HUDEP-2 (cell line): ENCODE results near the gene KLK6.

Experiments used
- DNase-seq, 76 experiments: peaks; one replicate each; lab custom pipeline; 2025; ENCODE audit not compliant: unreplicated experiment in 76 of 76; lab: John Stamatoyannopoulos, UW

Gene KLK6

DNA sequence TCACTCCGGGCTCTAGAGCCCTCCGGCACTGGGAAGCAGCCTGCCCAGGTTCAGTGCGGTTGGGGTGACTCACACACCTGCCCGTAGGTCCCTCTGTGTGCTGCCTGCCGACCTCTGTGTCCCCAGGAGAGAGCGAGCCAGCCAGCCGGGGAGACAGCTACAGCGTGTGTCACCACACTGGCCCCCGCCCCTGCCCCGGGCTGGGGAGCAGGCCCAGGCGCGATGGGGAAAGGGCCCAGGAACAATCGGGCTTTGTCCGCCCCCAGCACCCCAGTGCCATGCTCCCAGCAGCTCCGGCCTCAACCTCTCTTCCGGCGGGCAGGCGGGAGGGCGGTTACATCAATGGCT is at the start of gene KLK6:
Gene KLK6, minus strand, starts transcription at position 179 of the 348 bp plus-strand sequence. CDS start 1,487 bp downstream, outside the sequence.
- no peak for DNase-seq

DNA sequence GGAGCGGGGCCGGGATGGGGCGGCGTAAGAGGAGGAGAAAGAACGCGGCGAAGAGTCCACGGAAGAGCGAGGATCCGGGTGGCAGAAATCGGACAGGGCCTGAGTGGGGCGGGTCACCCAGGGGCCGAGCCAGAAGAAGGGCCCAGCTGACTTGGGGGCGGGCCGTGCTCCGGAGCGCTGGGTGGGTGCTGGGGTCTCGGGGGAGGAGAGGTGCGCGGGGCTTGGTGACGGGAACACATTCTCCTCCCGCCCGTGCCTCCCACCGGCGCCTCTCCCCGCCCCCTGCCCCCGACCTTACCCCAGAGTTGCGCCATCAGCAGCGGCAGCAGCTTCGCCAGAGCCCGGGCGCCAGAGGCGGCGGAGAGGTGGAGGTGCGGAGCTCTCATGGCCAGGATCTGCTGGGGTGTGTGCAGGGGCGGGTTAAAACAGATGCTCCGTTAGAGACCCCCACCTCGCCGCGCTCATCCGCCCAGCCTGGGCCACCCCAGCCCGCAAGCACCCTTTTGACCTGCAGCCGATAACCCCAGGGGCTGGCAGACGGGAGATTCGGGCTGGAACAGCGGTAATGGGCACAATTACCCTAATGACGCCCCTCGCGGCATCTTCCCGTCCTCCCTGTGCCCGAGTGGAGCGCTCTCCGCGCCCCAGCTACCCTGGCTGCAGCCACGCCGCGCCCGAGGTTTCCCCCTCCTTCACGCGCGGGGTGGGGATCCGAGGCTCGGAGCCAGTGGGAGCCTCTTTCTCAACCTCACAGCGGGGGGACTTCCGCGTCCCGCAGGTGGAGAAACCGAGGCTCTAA is 49.6 kb upstream of the KLK6 start:
- peak in 1 of 76 experiments; percentile 5 for DNase-seq

DNA sequence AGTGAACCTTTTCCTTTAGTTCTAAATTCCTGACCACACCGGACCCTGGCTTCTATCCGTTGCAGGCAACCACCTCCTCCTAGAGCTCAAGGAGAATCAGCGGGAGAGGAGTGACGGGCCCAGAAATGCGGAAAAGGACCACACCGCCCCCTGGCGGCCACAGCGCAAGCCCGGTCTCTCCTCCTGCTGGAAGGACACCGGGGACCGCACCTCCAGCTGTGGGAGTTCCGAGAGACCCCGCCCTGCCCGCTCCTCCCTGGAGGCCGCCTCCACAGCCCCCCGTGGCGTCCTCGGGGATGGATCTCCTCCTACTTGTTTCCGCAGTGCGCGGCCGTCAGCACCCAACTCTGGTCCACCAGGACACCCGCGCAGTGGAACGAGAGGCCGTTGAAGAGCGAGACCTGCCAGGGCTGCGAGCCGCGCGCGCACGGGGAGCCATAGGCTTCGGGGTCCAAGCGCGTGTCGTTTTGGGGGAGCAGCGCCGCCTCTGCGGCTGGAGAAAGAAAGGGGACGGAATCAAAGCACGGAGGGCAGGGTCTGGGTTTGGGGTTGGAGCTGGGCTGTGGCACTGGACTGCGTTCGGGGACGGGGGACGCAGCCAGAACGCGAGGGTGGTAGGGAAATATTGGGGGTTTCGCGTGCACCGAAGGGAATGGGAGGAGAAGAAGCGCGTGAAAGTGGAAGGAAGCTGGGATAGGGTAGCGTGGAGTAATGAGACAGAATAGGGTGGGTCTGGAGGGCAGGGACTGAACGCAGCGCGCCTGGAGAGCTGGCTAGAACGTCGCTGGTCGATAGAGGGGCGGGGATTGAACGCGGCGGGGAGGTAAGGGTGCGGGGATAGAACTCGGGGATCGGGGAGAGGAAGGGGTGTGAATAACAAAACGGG is 47.6 kb upstream of the KLK6 start:
- peak in 59 of 76 experiments; percentile 5 to 76 (median 52) for DNase-seq

DNA sequence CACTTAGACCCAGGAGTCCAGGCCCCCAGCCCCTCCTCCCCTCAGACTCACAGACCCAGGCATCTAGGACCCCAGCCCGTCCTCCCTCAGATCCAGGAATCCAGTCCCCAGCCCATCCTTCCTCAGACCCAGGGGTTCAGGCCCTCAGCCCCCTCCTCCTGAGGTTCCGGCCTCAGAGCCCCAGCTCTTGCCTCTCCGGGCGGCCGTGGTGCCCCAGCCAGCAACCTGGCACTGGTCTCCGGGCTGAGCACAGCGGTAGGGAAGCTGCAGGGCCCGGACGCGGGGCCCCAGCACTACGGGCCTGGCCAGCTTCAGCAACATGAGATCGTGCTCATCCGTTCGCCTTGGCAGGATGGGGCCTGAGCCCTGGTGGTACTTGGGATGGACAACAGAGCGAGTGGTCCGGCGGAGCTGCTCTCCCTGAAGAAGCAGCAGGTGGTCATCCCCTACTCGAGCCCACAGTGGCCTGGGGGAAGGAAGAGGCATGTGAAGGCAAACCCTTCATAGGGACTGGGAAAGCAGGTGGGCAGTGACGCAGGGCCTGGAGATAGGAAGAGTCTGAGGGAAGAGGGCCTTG is 46.4 kb upstream of the KLK6 start:
- DNase-seq, result no peak

DNA sequence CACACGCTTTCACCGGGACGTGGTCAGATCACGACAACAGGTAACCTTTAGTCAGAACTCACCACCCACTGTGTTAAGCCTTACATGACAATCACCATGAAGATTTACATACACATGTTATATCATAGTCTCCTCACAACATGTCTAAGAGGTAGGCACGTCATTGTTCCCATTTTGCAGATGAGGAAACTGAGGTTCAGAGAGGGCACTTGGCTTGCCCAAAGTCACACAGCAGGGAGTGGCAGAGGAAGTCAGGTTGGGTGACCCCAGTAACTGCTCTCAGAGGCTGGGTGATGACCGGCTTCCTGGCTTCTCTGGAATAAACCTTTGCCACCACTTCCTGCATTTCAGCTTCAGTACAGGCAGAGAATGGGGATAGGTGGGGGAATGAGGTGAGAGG is 44.9 kb upstream of the KLK6 start:
- DNase-seq, result no peak

DNA sequence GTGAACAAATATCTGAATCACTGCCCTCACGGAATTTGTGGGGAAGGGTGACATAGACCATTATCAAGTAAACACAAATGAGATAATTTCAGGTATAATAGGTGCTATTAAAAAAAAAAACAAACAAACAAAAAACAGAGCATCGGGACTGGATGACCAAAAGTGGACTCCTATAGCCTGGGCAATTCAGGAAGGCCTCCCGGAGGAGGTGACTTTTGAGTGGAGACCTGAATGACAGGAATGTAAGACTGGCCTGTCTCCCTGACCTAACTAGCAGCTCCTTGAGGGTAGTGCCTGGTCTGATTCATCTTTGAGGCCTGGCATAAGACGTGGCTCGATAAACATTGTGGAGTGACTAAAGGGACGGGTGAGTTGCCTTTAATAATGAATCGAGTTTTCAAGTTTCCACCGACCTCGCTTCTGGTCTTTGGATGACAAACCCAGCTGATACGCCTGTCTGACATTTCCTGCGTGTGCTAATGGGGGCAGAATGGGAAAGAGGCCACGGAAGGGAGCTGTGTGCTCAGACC is 43.3 kb upstream of the KLK6 start:
- DNase-seq, result no peak

DNA sequence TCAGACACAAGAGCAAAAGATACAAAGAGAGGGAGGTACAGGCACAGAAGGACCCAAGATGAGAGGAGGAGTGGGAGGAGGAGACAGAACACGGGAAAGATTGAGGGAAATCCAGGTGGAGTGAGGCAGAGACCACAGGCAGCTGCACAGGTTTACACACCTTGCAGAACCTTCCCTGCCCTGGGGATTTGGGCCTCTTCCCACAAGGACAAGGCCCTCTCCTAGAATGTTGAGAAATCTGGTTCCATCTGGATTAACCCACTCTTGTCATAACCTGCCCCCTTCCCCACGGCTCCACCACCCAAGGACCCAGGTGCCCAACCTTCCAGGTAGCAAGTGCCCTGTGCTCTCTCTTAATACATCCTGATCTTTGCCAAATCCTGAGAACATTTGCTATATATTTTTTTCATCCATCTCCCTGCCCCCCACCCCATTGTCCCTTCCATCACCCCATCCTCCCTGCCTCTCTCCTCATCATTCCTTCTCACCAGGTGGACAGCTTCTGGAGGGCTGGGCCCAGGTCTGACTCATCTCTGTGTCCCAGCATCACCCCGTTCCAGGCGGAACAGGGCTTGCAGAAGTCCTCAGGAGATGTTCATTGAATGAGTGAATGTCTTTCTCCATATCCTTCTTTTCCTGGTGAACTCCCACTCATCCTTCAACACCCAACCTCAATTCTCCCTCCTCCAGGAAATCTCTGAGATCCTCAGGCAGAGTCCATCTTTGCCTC is 40.8 kb upstream of the KLK6 start:
- no peak for DNase-seq

DNA sequence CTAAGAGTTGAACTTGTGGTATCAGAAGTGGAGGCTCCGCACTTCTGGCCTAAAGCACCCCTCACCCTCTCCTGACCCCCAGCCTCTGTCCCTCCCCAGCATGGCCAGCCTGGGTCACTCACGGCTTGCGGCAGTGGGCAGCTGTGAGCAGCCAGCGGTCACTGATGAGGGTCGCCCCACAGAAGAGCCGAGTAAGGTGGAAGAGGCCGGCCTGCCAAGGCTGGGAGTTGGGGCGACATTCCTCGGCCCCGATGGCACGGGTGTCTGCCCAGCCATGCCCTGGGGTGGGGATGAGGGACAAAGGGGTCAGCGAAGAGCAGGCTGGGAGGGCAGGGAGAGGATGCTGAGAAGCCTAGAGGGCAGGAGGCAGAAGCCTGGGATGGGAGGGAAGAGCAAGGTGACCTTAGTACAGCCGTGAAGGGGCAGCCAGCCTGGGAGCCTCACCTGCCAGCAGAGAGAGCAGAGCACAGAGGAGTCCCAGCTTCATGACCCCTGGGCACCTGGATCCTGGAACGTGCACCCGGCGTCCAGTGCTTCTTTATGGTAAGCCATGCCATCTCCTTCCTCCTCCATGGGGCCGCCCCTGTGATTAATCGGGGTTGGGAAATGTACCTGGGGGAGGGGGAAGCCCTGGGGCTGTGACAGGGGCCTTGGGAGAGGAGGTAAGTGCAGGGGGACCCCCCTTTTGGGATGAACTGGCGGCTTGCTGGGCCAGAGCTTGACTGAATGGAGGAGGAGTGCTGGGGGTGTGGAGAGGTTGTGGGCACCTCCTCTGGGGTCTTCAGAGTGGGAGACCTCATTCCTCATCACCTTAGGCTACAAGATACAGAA is 39.9 kb upstream of the KLK6 start:
- no peak for DNase-seq

DNA sequence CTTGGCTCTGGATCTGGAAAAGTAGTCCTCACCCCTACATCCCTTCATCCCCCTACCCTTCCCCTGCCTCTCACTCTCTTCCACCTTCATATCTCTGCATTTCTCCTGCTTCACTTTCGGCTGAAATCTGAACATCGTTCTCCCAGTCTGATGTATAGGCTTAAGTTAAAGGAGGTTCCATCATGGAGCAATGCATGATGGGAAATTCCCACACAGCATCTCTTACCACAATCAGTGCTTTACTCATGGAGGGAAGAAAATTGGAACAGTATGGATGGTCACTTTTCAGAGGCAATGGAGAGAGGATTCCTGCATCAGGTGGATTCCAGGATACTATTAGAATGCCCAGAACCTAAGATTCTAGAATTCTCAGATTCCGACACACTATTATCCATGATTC is 38.1 kb upstream of the KLK6 start:
- DNase-seq, result no peak

DNA sequence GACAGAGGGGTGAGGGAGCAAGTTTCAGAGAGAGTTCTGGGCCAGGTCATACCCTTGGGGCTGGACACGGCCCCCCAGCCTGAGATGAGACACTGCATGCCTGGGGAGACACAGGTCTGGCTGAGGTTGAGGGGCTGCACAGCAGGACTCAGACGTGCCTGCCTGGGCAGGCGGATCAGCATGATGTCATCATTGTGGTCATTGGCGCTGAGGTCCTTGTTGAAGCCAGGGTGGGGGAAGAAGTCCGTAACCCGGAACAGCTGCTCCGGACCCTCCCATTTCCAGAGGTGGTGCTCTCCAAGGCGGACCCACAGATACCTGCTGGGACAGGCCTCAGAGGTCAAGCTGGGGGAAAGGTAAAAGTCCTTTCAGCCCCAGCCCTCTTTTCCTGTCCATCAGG is 37.0 kb upstream of the KLK6 start:
- no peak for DNase-seq

DNA sequence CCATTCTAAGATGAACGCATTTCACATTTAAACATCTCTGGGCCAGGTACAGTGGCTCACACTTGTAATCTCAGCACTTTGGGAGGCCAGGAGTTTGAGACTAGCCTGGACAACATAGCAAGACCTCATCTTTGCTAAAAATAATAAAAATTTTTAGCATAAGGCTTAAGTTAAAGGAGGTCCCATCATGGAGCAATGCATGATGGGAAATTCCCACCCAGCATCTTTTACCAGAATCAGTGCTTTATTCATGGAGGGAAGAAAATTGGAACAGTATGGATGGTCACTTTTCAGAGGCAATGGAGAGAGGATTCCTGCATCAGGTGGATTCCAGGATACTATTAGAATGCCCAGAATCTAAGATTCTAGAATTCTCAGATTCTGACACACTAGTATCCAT is 35.9 kb upstream of the KLK6 start:
- DNase-seq, result no peak

DNA sequence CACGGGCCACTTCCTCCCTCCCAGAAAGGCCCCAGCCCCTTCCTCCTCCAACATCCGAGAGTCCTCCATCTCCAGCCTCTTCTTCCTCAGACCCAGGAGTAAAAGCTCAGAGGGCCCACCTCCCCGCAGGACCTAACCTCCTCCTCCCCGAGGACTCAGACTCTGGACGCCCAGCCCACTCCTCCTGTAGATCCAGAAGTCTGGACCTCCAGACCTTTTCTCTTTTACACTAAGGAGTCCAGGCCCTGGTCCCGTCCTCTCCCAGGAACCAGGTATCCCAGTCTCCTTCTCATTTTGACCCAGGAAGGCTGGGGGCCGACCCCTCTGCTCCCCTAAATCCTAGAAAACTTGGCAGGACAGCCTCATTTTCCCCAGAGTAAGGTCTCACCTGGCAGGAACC is 33.9 kb upstream of the KLK6 start:
- DNase-seq, result no peak

DNA sequence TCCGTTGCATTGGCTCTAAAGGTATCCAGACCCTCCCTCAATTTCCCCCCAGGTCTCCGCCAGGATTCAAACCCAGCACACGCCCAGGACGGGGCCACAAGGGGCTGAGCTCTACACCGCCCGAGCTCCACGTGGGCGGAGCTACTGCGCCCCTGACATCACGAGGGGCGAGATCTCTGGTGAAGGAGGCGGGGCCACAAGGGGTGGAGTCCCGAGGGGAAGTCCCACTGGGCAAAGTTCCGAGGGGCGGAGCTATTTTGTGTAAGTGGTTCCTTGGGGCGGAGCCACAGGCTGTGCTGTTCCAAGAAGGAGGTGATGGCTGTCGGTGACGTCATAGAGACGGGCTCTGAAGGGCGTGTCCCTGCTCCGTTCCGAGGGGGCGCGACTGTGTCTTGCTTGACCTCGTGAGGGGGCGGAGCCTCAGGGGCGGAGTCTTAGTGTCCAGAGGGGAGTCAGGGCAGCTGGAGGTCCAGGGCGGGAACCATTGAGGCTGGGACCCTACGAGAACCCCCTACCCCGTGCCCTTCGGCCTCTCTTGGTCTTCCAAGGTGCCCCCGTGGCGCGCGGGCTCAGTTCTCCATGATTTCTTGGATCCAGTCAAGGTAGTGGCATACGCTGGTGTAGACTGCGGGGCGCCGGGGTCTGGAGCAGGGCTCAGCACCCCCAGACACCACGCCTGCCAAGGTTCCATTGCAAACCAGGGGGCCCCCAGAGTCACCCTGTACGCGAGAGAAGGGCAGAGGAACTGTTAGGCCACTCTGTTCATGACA is 33.3 kb upstream of the KLK6 start:
- peak in 63 of 76 experiments; percentile 8 to 77 (median 53) for DNase-seq

DNA sequence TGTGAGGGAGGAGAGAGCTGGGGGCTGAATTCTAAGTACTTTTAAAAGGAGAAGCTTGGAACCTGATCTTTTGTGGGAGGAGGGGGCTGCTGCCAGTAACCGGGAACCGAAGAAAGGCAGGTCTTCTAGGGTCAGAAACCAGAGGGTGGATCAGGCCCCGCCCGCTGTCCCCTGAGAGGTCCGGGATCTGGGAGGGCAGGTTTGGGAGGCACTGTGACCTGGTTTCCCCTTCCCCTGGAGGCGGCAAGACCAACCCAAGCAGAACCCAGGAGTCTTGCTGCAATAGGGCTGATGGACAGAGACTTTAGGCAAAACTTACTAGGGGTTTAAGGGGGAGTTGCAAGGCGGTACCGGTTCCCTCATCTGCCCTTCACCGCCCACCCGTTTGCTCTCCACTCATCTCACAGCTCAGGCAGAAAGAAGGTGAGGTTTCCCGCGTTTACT is 32.7 kb upstream of the KLK6 start:
- no peak for DNase-seq

DNA sequence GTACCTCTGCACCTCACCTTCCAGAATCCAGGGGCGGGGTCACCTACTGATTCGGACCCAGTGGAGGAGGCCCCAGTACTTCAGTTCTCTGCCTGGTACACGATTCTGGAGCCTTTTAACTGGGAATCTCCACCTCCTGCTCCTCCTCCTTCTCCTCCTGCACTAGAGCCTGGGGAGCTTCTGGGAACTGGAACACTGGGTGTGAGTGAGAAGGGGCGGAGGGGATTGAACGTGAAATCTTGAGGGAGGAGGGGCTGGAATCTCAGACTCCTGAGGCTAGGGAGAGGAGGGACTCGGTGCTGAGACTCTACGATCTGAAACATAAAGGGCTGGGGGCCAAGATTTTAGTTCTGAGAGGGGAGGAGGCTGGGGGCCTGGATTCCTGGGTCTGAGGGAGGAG is 32.1 kb upstream of the KLK6 start, which contains the start of gene KLK8:
Gene KLK8, minus strand, starts transcription at position 90 of the 400 bp plus-strand sequence. CDS start 437 bp downstream, outside the sequence.
- DNase-seq, result no peak

DNA sequence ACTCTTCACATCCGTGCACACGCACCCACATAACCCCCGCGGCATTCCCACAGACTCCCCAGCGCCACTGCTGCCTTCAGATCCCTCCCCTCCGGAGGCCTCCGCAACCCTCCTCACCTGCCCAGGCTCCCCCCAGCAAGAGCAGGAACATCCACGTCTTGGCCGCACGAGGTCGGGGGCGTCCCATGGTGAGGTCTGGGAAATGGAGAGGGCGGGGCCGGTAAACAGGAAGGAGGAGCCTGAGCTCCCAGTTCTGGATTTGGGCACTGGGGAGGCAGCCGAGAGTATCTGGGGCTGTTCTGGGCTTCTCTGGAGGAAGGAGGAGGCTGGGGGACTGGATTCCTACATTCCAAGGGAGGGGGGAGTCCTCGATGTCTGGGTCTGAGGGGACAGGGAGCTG is 31.6 kb upstream of the KLK6 start:
- no peak for DNase-seq

DNA sequence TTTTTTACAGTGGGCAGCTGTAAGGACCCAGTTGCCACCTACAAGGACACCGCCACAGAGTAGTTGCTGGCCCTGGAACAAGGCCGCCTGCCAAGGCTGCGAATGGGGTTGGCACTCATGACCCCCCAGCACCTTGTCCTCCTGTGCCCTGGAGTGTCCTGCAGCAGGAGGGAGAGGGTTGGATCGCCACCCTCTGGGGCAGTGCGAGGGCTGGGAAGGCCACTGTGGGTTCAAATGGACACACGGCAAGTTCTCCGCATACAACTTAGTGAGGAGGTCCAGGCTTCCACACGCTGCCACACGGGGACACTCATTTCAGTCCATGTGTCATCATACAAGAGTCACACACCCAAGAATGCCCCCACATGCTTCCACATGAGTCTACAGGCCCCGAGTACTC is 31.0 kb upstream of the KLK6 start:
- DNase-seq, result no peak

DNA sequence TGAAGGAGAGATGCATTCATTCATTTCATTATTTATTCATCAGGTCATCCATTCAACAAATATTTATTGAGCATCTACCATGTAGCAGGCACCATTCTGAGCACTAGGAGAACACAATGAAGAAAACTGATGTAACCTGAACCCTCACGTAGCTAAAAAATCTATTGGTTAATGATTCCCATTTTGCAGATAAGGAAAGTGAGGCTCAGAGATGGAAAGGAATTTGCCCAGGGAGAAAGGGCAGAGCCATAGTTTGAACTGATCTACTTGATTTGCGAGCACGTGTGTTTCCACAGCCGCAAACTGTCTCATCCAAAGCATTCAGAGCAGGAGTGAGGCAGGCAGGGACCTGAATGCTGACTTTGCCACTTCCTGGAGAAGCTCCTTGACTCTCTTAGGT is 29.3 kb upstream of the KLK6 start:
- DNase-seq, result no peak

DNA sequence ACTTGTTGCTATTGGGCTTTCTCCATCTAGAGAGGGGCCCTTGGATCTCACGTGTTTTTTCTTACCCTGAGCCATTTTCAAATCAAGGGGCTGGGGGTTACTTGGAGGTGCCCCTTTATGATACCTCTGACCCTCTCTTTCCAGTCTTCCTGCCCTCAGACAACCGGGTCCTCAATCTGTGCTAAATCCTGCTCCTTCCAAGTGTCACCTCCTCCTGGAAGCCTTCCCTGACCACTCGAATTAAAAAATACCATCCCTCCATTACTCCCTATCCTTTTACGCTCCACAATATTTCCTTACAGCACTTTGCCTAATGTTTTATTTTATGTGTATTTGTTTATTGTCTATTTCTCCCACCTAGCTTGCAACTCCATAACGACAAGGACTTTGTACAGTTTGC is 28.7 kb upstream of the KLK6 start:
- DNase-seq, result no peak
